Measurements from ENCODE around the gene AGPAT1.

- TF ChIP-seq POLR2AphosphoS5 (IDR thresholded peaks at IDR 0.05; ENCODE audit: low read depth, low read length), result no peak
- no peak for TF ChIP-seq POLR2A (IDR thresholded peaks at IDR 0.05; ENCODE audit: low read depth, low read length)
- TF ChIP-seq PAX5 (IDR thresholded peaks at IDR 0.05; ENCODE audit: insufficient read depth, low read length, severe bottlenecking), result no peak
- no peak for TF ChIP-seq TAF1 (IDR thresholded peaks at IDR 0.05; ENCODE audit: low read depth, low read length)
- TF ChIP-seq SPI1 (IDR thresholded peaks at IDR 0.05; ENCODE audit: low read depth, low read length), result no peak
These were observed 4.0 kb upstream of the AGPAT1 start for GRCh38 chr6:32179766-32180405.

Measured in GM12891 (cell line).